GM18502 (cell line): ENCODE measurements around the gene SCARB1.

Experiments used
- ATAC-seq: cut with Tn5 transposase; IDR thresholded peaks from one replicate; pipeline ENCODE4 v1.9.1; 2021; ENCODE audit warnings: mild to moderate bottlenecking; ENCODE audit not compliant: unreplicated experiment, poor library complexity

SCARB1 gene

GRCh38 chr12:124866195-124866882 is 2.7 kb upstream of the SCARB1 start:
- no peak for ATAC-seq

- ATAC-seq: no peak
These were observed 2.1 kb upstream of the SCARB1 start for GRCh38 chr12:124865728-124866127.

GRCh38 chr12:124864326-124864752 is 675 bp upstream of the SCARB1 start:
- no peak for ATAC-seq

- peak; percentile 18 for ATAC-seq
These were observed 772 bp downstream of the SCARB1 start for GRCh38 chr12:124862768-124863415.

GRCh38 chr12:124861898-124862676 is 1.6 kb downstream of the SCARB1 start:
- ATAC-seq: peak; percentile 40

GRCh38 chr12:124861492-124861891 is 2.2 kb downstream of the SCARB1 start:
- ATAC-seq: no peak

GRCh38 chr12:124857921-124858461 is 5.7 kb downstream of the SCARB1 start:
- ATAC-seq: no peak

DNA sequence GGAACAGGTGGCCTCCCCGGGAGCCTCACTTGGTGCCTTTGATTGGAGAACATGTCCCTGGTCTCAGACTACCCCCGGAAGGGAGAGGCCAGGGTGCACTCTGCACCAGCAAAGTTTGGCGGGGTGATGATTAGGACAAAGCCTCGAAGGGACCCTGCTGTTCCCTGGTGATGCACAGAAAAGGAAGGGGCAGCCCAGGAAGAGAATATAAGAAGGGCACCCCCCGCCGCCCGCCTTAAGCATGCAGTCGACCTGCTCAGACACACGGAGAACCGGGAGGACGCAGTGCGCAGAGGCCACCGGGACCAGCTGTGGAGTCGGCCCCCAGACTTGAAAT is 6.9 kb downstream of the SCARB1 start:
- ATAC-seq: no peak

DNA sequence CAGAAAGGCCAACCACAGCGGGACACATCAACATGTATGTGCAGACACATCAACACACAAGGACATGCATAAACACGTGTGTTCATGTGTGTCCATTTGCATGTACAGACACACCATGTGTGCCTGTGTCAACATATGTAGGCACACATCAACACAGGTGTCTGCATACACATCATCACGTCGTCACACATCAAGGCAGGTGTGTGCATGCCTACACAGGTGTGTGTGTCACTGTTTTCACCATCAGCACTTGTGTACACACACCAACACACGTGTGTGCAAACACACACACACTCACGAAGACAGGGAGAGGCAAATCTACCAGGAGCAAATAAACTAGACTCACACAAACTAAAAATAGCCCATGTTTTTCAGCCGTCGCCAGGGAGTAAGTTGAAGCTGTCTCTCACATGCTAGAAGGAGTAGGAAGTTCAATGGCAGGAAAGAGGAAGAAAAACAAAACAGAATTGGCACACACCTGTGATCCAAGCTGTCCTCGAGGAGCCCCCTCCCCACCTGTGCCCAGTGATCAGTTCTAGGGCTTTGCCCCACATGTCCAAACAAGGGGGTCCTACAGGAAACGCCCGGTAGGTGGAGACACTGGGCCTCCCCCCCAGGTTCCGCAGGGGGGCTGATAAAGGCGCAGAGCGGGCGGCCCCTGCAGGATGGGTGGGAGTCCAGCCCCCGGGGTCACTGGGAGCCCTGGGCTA is 7.4 kb downstream of the SCARB1 start:
- ATAC-seq: no peak

DNA sequence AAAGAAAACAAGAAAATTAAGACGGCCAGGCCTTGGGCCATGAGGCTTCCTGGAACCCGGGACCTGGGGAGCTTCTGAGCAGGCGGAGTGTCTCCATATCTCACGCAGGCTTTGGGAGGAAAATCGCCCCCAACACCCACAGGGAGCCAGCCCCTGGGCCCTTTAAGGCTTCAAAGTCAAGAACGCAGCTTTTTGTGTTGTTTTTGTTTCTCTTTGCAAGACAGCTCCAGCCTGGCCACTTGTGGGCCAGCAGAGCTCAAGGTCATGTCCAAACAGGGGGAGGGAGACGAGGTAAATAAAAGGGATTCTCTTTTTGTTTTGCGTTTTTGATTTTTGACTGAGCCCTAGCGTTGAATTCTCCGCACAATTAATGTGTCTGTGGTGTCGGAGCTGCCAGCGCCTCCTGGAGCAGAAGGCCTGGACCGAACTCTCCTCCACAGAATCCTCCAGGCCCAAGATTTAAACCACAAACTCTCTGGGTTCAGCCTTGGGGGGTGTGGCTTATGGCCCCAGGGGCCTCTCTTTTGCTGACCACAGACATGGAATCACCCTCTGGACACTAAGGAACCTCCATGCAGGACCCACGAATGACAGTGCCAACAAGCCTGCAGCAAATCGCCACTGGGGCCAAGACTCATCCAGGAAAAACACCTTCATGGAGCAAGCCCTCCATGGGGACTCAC is 8.2 kb downstream of the SCARB1 start:
- ATAC-seq: no peak

DNA sequence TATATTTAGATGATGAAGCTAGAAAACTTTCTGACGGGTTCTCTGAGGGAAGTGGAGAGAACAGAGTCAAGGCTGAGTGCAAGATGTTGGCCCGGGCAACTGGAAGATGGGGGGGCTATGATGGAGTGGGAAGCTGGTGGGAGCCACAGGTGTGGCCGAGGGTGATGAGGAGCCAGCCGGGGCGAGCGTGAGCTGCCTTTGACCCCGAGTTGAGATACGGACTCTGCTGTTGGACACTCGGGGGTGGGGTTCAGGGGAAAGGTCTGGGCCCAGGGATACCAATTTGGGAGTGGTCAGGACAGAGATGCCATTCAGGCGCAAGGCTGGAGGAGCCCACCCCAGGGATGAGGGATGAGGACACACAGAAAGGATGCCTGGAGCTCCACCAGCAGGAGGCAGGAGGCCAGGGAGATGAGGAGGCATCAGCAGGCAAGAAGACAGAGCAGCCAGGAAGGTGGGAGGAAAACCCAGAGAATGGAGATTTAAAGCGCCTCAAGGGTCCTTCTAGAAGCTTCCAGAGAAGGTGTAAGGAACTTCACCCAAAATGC is 9.0 kb downstream of the SCARB1 start:
- ATAC-seq: no peak

DNA sequence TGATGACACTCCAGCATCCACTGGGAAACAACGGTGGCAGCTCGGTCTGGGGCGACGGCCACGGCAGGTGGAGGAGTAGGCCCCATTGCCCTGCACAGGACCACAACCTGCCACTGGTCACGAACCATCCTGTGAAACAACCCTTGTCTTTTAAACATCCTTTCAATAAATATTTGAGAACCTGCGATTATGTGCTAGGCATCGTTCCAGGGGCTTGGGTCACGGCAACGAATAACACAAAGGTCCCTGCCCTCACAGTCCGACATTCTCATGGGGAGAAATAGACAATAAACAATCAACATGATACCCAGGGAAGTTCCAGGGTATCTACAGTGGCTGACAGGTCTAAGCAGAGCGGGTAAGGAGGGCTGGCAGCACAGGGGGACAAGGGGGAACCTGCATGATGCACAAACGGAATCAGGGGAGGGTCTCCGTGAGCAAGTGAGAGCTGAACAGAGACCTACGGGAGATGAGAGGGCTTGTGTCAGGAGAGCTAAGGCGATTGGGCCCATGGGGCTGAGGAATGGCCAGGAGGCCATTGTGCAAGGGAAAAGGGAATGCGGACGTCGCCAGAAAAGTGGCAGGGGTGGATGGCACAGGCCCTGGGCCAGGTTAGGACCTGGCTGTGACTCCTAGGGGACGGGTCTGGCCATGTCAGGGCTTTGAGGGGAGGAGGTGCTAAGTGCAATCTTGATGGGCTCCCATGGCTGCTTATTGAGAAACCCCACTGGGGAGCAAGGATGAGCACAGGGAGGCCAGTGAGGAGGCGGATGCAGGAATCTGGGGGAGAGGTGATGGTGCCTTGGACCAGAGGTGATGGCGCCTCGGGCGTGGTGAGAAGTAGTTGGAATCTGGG is 9.7 kb downstream of the SCARB1 start:
- no peak for ATAC-seq

- ATAC-seq: no peak
These were observed 10.7 kb downstream of the SCARB1 start for GRCh38 chr12:124852911-124853427.

DNA sequence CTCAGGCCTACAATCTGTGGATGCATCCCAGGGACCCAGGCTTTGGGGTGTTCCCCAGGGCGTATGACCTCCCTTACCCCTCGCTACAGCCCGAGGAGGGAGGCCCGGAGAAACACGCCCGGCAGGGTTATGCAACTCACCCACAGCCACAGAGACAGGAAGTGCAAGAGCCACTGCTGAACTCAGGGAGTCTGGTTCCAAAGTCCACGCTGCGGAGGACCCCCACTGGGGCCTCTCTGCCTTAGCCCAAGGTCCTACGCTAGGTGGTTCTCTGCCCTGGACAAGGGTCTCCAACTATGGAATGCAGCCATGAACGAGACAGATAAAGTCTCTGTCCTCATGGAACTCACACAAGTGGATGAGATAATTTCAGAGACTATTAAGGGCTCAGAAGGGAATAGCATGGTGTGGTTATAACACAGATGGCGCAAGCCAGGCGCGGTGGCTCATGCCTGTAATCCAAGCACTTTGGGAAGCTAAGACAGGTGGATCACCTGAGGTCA is 11.3 kb downstream of the SCARB1 start:
- no peak for ATAC-seq

GRCh38 chr12:124851342-124851741 is 12.3 kb downstream of the SCARB1 start:
- no peak for ATAC-seq

GRCh38 chr12:124849382-124849781 is 14.3 kb downstream of the SCARB1 start:
- ATAC-seq: no peak

DNA sequence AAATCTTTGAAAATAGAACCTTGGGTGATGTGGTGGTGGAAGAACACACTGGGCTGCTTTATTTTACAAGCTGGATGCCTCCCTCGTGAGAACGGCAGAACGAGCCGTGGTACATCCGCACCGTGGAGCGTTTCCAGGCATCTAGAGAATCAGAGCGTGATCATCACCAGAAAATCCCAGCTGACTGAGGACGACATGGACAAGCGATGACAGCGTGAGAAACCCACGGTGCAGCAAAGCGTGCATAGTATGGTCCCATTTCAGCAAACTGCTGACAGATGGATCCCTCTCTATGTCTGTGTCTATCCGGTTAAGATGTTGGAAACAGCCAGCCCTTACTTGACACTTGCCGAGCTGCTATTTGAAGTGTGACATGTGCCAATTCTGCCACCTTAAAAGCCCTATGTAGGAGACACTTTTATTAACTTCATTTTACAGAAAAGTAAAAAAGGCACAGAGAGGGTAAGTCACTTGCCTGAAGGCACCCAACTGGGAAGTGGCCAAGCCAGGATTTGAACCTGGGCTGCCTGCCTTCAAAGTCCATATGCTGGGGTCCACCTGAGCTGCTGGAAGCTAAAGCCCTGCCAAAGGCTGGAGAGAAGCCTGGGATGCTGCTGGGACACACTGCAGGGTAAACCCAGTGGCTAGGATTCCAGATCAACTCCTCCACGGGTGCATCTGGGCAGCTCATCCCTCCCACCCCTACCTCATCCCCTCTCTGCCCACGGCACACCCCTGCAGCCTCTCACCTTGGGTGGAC is 14.9 kb downstream of the SCARB1 start:
- ATAC-seq: no peak
